Activated CD8-positive, alpha-beta memory T cell treated with anti-CD3 and anti-CD28 coated beads for 1 hour (primary cell): ENCODE results near the gene CENATAC.
"Not testable (repeated sequence)": the region's sequence is repeated elsewhere in the genome, so short reads cannot be mapped to it uniquely, and the experiment has no call there.

Experiments used
- DNase-seq, 2 donors: peaks; one replicate each; pipeline ENCODE4 v3.0.0-alpha.2; 2020; ENCODE audit warnings: low read depth in 1 of 2; ENCODE audit errors: extremely low read depth in 1 of 2

Gene CENATAC

DNA sequence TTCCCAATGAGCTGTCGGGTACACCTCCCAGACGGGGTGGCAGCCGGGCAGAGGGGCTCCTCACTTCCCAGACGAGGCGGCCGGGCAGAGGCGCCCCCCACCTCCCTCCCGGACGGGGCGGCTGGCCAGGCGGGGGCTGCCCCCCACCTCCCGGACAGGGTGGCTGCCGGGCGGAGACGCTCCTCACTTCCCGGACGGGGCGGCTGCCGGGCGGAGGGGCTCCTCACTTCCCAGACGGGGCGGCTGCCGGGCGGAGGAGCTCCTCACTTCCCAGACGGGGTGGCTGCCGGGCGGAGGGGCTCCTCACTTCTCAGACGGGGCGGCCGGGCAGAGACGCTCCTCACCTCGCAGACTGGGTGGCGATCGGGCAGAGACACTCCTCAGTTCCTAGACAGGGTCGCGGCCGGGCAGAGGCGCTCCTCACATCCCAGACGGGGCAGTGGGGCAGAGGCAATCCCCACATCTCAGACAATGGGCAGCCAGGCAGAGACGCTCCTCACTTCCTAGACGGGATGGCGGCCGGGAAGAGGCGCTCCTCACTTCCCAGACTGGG, 6.4 kb upstream of the CENATAC start:
- not testable (repeated sequence) for DNase-seq

DNA sequence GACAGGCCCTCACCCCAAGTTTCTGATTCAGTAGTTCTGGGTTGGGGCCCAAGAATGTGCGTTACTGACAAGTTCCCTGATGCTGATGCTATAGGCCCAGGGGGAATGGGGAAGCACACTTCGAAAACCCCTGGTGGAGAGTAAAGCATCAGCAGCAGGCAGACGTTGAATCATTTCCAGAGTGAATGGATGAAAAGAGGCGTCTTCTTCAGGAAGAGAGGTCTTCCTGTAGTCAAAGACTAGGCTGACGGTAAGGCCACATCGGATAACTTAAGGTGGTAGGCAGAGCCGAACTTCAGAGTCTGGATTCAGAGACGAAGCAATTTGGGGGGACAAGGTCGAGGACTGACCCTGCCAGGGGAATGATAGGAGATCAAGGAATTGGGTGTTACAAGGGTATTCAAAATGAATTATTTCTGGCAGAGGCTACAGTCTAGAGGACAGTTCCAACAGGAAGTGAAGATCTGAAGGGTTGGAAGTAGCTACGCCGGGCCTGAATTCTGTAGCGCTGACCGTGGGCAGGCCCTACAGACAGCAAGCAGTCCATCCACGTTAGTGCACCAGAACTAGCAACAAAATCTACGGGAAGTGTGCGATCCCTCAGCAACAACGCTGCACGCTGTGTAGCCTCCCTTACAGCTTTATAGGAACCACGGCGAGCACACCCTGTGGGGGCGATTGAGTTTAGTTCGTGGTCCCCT, 862 bp upstream of the CENATAC start:
- DNase-seq, result no peak

DNA sequence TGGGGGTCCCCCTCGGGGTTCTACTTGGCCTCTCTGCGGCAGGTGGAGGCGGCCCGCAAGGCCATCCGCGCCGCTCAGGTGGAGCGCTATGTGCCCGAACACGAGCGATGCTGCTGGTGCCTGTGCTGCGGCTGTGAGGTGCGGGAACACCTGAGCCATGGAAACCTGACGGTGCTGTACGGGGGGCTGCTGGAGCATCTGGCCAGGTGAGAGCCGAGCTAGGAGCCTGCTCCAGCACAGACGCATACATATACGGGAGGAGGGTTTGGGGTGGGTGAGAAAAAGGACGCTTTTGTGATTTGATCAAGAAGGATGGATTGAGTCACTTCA, 415 bp downstream of the CENATAC start:
- DNase-seq, result peak in 1 of 2 donors; percentile 5

DNA sequence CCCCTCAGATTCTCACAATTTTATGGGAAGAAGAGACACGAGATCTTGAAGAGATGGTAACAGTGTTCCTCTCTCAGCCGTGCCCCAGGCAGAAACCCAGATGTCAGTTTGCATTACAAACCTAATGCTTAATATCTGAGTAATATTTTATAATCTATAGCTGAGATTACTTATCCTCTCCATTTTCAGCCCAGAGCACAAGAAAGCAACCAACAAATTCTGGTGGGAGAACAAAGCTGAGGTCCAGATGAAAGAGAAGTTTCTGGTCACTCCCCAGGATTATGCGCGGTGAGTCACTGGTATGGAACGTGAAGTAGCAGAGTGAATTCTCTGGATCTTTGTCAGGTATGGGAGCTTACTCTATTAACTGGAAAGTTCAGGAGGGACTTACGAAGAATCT, 884 bp downstream of the CENATAC start:
- no peak for DNase-seq

DNA sequence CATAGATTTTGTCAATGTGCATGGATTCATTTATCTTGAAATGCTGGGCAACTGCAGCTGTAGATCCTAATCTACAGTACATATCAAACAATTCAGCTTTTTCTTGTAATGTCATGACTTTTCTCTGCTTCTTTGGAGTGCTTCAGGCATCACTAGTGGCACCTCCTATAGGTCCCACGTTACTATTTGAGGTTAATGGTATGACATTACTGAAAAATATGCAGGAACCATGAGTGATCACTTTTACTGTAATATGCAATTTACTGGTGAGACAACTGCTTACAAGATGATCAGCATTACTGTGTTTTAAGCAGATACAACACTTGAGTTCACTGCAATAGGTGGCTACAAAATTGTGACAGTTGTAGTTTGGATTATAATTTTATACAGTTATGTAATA, 3.0 kb downstream of the CENATAC start:
- no peak for DNase-seq

DNA sequence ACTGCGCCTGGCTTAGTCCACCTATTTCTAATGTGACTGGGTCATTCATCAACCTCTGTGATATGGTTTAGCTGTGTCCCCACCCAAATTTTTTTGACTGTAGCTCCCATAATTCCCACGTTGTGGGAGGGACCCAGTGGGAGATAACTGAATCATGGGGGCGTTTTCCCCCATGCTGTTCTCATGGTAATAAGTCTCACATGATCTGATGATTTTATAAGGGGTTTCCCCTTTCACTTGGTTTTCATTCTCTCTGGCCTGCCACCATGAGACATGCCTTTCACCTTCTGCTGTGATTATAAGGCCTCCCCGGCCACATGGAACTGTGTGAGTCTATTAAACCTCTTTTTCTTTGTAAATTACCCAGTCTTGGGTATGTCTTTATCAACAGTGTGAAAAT, 8.7 kb downstream of the CENATAC start:
- no peak for DNase-seq

DNA sequence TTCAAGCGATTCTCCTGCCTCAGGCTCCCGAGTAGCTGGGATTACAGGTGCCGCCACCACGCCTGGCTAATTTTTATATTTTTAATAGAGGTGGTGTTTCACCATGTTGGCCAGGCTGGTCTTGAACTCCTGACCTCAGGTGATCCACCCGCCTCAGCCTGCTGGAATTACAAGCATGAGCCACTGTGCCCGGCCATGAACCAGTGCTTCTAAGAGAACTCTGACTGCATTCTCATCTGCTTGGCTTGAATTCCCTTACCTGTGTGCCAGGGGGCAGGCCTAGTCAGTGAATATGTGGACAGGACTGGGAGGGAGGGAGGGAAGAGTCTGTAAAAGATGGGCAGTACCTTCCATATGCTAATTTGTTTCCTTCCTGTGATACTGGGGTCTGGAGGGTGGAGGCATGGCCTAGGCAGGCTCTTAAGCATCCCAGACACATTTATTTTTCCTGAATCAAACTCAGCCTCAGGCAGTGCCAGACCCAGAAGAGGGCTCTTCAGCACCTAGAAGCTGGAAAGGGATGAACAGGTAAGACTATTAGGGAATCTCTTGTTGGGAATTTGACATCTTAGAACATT, 13.6 kb downstream of the CENATAC start:
- no peak for DNase-seq

DNA sequence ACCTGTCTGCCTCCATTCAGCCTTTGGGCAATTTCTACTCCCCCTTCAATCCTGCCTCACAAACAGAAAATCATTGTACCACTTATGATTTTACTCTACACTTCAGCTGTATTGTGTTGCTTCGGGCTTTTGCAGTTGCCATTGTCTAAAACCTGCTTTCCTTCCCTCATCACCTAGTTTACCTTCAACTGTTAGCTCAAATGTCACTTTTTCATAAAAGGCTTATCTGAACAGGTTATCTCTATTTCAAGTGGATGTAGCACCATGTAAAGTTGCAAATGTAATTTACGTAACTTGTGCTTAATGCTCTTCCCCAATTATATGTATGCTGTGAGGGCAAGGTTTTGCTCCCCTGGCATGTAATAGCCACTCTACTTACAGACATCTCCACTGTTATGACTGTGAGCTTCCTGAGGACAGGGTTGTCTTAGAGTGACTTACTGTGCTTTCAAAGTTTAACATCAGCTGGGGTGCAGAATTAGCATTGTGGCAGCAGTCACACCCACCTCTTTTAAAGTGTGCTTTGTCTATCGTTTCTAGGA, 14.8 kb downstream of the CENATAC start:
- no peak for DNase-seq

DNA sequence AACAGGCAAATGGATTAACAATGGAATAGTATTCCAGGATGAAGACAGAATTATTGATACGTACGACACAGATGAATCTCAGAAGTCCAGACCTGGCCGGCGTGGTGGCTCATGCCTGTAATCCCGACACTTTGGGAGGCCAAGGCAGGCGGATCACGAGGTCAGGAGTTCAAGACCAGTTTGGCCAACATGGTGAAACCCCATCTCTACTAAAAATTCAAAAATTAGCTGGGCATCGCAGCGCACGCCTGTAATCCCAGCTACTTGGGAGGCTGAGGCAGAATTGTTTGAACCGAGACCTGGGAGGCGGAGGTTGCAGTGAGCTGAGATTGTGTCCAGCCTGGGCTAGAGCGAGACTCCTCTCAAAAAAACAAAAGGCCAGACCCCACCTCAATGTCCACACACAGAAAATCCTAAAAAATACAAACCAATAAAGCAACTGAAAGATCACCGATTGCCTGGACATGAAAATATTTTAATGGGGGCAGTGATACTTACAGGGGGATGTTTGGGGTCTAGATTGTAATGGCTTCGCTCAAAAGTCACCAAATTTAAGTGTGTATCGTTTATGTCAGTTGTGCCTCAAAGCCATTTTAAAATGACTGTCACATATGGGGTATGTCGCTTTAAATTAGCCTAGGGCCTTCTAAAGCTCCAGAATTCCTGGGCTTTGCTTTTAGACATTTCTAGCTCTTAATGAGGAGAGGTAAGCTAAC, 16.4 kb downstream of the CENATAC start:
- DNase-seq, result no peak

DNA sequence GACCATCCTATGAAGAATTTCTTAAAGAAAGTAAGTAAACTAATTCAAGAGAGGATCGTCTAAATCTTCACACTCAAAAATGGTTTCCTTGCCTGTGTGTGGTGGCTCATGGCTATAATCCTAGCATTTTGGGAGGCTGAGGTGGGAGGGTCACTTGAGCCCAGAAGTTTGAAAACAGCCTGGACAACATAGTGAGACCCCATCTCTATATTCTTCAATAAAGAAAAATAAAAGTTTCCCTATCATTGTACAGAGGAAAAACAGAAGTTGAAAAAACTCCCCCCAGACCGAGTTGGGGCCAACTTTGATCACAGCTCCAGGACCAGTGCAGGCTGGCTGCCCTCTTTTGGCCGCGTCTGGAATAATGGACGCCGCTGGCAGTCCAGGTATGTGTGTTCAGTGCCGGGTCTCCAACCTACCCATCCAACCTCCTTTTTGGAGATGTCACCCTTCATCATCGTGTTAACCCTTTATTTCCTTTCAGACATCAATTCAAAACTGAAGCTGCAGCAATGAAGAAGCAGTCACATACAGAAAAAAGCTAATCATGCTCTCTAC, 17.2 kb downstream of the CENATAC start:
- DNase-seq, result no peak

DNA sequence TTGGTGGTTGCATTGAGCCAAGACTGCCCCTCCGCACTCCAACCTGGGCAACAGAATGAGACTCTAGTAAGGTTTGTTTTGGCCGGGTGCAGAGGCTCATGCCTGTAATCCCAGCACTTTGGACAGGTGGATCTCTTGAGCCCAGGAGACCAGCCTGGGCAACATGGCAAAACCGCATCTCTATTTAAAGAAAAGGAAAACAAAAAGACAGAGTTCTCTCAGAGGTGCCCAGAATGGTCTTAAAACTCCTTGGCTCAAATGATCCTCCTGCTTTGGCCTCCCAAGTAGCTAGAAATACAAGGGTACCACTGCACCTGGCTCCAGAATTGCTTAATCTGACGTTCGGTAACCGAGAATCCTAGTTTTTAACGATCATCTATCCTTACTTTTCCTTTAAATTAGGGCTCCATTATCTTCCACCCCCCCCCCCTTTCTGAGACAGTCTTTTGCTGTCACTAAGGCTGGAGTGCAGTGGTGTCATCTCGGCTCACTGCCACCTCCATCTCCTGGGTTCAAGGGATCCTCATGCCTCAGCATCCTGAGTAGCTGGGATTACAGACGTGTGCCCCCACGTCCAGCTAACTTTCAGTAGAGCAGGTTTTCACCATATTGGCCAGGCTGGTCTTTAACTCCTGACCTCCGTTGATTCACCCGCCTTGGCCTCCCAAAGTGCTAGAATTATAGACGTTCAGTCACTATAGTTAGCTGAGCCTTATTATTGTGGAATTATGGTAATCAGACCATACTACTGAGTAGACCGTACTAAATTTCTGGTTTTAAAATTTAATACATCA, 18.5 kb downstream of the CENATAC start:
- DNase-seq, result no peak

DNA sequence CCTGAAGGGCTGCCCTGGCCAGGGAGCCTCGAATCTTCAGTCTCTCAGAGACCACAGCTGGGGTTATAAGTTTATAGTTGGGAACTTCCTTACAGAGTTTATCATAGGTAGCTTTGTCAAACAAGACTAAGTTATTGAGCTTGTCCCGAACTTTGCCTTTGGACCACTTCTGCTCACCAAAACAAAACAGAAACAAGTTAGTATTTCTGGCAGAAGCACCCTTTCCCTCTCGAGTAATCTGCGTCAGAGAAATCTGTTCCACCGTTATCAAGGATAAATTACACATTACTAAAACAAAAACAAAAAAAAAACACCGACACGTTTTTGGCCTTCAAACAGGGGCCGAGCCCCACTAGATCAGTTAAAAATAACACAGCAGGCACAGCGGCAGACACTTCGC, 19.4 kb downstream of the CENATAC start:
- DNase-seq, result not testable (repeated sequence)

DNA sequence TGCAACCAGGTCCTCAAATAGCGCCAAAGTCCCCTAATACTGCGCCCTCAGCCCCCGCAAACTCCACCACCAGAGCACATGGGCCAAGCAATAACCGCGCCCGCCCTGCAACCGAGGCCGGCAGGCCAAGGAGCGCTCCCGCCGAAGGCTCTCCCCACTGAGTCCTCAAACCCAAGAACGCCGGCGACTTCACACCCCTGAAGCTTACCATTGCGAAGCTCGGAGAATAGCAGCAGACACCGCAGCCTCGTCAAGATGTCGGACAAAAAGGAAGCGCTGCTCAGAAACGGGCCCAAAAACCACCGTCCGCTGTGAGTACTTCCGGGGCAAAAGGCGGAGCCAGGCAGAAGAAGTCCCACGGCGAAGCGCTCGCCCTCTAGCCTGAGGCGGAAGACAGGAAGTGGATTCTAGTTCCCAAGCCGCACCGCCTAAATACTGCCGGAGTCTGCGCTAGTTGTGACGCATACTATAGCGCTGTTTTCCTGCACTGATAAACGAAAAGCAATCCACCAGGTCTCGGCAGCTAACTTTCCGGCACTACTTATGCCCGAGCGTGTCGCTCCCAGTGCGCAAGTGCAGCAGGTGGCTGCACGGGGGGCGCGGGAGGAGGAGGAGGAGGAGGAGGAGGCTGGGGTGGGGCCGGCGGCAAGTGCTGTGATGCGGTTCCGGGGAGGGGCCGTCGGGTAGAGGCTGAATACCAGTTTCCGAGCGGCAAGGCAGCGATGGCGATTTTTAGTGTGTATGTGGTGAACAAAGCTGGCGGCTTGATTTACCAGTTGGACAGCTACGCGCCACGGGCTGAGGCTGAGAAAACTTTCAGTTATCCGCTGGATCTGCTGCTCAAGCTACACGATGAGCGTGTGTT, 20.4 kb downstream of the CENATAC start, which contains the start of the genes RPS25 and TRAPPC4:
TSS of gene RPS25 (minus strand) at position 270 of the 865 bp plus-strand sequence. CDS start at position 211, 59 bp downstream.
TSS of gene TRAPPC4 (plus strand) at position 693 of the 865 bp plus-strand sequence. CDS start at position 723, 30 bp downstream.
- DNase-seq, result peak; percentile 86 to 88

DNA sequence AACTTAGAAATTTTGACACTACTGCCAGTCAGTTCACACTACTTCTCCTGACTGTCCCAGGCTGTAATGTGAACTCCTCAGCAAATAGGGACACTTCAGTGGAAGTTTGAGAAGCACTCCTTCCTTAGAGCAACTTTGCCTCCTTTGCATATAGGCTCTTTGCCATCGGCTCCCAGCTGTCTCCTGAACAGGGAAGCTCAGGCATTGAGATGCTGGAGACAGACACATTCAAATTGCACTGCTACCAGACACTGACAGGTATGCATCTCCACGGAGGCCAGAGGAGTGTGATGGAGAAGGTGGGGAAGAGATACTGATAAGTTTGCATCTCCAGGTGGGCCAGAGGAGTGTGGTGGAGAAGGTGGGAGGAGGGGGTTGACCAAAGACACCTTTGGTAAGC, 22.1 kb downstream of the CENATAC start:
- DNase-seq, result no peak

DNA sequence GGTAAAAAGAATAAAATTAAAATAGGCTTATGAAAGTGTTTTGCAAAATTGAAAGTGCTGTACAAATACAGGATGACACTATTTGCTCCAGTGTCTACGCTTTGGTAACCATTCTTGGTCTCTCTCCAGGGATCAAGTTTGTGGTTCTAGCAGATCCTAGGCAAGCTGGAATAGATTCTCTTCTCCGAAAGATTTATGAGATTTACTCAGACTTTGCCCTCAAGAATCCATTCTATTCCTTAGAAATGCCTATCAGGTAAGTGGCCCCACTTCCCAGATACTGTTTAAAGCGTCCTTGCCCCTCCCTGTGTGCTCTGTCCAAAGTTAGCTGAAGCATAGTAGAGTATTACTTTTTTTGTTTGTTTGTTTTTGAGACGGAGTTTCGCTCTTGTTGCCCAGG, 23.7 kb downstream of the CENATAC start:
- no peak for DNase-seq

DNA sequence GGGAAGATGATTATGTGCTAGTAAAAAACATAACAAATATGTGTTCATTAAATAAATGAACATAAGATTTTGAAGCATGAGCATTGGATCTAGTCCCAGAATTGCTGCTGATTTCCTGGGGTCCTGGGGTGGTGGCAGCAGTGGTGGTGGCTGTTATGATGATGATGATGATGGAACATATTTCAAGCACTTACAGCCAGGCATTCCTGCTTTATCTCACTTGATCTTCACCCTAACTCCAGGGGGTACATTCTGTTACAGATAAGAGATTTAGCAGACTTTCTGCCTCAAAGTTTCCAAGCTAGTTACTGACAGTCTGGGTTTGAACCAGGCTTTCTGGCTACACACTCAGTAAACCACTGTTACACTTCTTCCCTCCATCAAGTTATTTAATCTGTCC, 25.8 kb downstream of the CENATAC start:
- DNase-seq, result no peak

DNA sequence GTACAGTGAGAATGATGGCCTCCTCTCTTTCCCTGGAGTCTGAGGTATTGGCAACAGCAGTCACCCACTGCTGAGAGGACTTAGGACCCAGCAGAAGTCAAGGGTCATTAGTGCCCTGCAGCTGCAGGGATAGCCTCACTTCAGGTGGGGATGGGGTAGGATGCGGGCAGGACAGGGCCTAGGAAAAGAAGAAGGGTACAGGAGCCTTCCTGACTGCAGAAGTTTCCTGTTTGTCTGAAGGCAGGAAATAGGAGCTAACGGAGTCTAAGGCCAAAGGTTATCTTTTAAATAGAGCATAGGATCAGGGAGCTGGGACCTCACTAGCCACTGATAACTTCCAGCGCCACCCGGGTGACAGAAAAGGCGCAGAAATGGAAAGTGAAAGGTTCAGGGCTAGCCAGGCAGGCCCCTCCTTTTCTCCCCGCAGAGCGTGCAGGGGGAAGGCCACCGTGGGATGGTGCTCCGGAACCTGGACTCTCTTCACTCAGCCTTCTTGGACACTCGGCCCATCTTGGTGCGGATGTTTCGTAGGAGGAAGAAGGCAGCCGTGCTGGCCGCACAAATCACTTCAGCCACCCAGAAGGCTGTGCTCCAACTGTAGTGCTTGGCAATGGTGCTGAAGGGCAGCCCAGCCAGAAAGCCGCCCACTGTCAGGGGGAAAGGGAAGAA, 26.6 kb downstream of the CENATAC start:
- DNase-seq, result no peak

DNA sequence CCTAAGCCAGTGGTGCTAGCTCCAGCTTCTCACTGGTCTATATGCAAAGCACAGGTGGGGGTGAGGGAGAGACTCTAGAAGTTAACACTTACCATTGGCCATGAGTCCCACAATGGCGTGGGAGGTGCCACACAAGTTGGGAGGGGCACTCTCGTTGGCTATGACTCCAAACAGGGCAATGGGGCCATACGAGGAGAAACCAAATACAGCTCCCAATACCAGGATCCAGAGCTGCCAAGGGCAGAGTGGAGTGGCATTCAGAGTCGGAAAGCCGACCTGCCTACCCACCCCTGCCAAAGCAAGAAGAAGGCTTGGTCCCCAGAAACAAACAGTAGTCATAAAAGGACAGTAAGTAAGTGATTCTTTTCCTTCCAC, 27.1 kb downstream of the CENATAC start:
- DNase-seq, result no peak

DNA sequence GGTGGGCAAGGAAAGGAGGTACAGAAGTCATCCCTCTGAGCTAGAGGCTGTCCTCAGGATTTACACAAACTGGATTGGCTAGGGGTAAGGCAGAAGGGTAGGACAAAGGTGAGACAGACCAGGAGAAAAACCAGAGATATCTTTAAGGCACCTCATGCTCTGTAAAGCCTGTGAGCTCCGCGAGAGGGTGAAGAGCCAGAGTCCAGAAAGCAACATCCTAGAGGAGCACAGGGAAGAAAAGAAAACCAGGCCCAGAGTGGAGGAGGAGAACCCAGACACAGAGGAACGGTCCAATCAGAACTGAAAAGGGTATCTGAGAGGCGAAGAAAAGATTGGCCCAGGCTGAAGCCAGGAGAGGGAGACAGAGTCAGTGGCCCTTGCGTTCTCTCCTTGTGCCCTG, 27.6 kb downstream of the CENATAC start:
- no peak for DNase-seq
